Endothelial cell (in vitro differentiated cells): ENCODE measurements around the gene RPL27A. TPM values are rescaled to one million over a fixed set of nuclear protein-coding genes. Genes with fewer than 3 reads are reported as not detected.

Experiments
- DNase-seq: peaks from one replicate; pipeline ENCODE4 v3.0.0; 2021; ENCODE audit warnings: low spot score
- H3K27ac Mint-ChIP-seq: one replicate; pipeline ENCODE4 v1.8.0; 2021; ENCODE audit warnings: mixed read lengths, inconsistent platforms; ENCODE audit not compliant: unreplicated experiment
- H3K27me3 Mint-ChIP-seq: one replicate; pipeline ENCODE4 v1.8.0; 2021; ENCODE audit warnings: mild to moderate bottlenecking, moderate library complexity, mixed read lengths, inconsistent platforms; ENCODE audit not compliant: unreplicated experiment
- H3K36me3 Mint-ChIP-seq: one replicate; pipeline ENCODE4 v1.8.0; 2021; ENCODE audit warnings: mild to moderate bottlenecking, low read depth, mixed read lengths, inconsistent platforms; ENCODE audit not compliant: unreplicated experiment
- H3K4me1 Mint-ChIP-seq: one replicate; pipeline ENCODE4 v1.8.0; 2021; ENCODE audit warnings: mild to moderate bottlenecking, mixed read lengths, inconsistent platforms; ENCODE audit not compliant: unreplicated experiment
- H3K4me3 Mint-ChIP-seq: one replicate; pipeline ENCODE4 v1.8.0; 2021; ENCODE audit warnings: mild to moderate bottlenecking, mixed read lengths, inconsistent platforms; ENCODE audit not compliant: unreplicated experiment
- H3K9me3 Mint-ChIP-seq: one replicate; pipeline ENCODE4 v1.8.0; 2021; ENCODE audit warnings: mixed read lengths, inconsistent platforms; ENCODE audit not compliant: unreplicated experiment
- CTCF ChIP-seq: fragments of 200-600 bp; sonication (generic); IDR thresholded peaks from one replicate; pipeline ENCODE4 v1.5.0; 2021; ENCODE audit warnings: antibody characterized with exemption; ENCODE audit not compliant: unreplicated experiment
- total RNA-seq: library from RNA; stranded (reverse); fragmentation: NEBNext Ultra II Directional; extraction: Animal tissue kit (Norgen Biotek cat#: 25700); gene quantifications from one replicate; pipeline ENCODE4 v1.2.1, GENCODE V29; 2021; ENCODE audit not compliant: unreplicated experiment

The RPL27A gene
- total RNA-seq, 1 donor from 2014 or later, result 1,456 TPM

GRCh38 chr11:8692417-8692816 lies 9.8 kb downstream of the RPL27A start:
- Mint-ChIP-seq H3K27me3 (peaks cover 9% of the 10 kb centered on the region), H3K9me3 (no peaks in the 10 kb centered on the region), H3K27ac (no peak overlapping the region), H3K4me1 (peaks cover 43% of the 10 kb centered on the region), H3K36me3 (peaks cover 56% of the 10 kb centered on the region), H3K4me3 (no peak overlapping the region)
- TF ChIP-seq CTCF, result no peak
- DNase-seq, result no peak

DNA sequence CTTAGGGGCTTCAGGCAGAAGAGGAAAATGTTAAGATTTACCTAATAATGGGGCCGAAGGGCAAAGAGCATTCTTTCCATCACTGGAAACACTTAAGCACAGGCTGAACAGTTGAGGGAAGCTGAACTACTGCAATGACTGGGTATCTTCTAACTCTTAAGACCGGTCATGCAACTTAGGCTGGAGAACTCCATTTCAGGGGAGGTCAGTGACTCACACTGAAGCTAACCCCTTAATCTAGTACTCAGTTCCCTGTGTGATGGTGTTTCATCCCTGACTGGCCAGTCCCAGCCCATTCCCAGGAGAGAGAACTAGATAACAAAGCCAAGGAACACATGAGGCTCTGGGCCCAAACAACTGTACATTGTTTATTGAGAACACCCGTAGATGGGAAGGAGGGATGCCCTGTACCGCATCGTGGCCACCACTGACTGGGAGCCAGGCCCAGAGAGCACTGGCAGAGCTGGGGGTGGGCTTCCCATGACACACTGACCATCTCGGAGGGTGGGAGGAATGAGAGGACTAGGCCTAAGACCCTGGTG lies 10.5 kb downstream of the RPL27A start:
- no peak for TF ChIP-seq CTCF
- H3K27ac Mint-ChIP-seq, result no peak overlapping the region
- H3K27me3 Mint-ChIP-seq, result peaks cover 10% of the 10 kb centered on the region
- H3K4me1 Mint-ChIP-seq, result peaks cover 42% of the 10 kb centered on the region
- H3K9me3 Mint-ChIP-seq, result no peaks in the 10 kb centered on the region
- peaks cover 56% of the 10 kb centered on the region for H3K36me3 Mint-ChIP-seq
- H3K4me3 Mint-ChIP-seq, result peak overlapping the region; percentile 11
- no peak for DNase-seq

DNA sequence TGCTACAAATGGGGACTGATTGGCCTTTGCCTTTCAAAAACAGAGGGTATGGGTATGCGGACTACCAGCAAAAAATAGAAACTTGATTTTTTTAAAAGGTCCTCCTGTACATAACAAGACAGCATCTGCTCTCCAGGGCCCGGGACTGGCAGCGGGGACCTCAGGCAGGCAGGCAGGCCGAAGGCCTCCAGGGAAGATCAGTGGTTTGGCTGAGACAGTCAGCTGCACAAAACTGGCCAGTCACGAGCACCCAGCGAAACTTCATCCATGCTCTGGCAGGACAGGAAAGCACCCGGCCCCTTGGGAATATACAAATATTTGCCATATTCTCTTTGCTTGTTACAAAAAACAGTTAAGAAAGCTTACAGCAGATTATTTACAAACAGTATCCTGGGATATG lies 11.0 kb downstream of the RPL27A start:
- no peaks in the 10 kb centered on the region for H3K9me3 Mint-ChIP-seq
- H3K4me3 Mint-ChIP-seq, result no peak overlapping the region
- no peak for TF ChIP-seq CTCF
- no peak overlapping the region for H3K27ac Mint-ChIP-seq
- no peak for DNase-seq
- H3K27me3 Mint-ChIP-seq, result peaks cover 11% of the 10 kb centered on the region
- peaks cover 61% of the 10 kb centered on the region for H3K36me3 Mint-ChIP-seq
- H3K4me1 Mint-ChIP-seq, result peaks cover 44% of the 10 kb centered on the region

DNA sequence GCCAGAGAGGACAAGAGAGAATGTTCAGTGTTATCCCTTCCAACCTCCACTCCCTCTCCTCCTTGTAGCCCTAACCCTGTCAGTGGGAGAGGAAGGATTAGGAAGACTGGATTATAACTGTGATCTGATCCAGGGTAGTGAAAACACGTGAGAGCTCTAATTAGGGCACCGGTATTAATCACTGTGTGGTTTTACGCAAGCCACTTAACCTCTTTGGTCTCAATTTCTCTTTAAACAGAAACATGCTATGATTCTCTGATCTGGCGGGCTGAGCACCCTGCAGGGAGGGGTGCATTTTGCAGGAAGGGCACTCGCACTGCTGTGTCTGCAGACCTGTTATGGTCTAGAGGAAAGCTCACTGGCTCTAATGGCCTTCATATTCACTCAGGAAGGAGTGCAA lies 11.5 kb downstream of the RPL27A start:
- no peak for TF ChIP-seq CTCF
- H3K4me1 Mint-ChIP-seq, result peaks cover 47% of the 10 kb centered on the region
- peak overlapping the region; percentile 42 for H3K4me3 Mint-ChIP-seq
- no peak overlapping the region for H3K27ac Mint-ChIP-seq
- H3K27me3 Mint-ChIP-seq, result peaks cover 11% of the 10 kb centered on the region
- no peak for DNase-seq
- H3K36me3 Mint-ChIP-seq, result peaks cover 63% of the 10 kb centered on the region
- no peaks in the 10 kb centered on the region for H3K9me3 Mint-ChIP-seq

GRCh38 chr11:8697054-8697453 lies 14.5 kb downstream of the RPL27A start:
- H3K36me3 Mint-ChIP-seq, result peaks cover 71% of the 10 kb centered on the region

More at GRCh38 chr11:8697054-8697453, 14.5 kb downstream of the RPL27A start:
- Mint-ChIP-seq H3K9me3 (no peaks in the 10 kb centered on the region), H3K27ac (peak overlapping the region; percentile 11), H3K4me3 (peak overlapping the region; percentile 60), H3K27me3 (peaks cover 11% of the 10 kb centered on the region), H3K4me1 (peaks cover 60% of the 10 kb centered on the region)
- no peak for DNase-seq
- TF ChIP-seq CTCF, result no peak
